HFF-Myc (cell line): ENCODE data around the gene WASL.

Experiments used
- DNase-seq: peaks from one replicate; pipeline ENCODE4 v3.0.0-alpha.2; 2011; ENCODE audit warnings: low read depth; ENCODE audit errors: extremely low read depth
- H3K4me3 ChIP-seq: replicated peaks from 2 replicates; pipeline ENCODE4 v1.5.1; 2011; ENCODE audit warnings: low read depth, mild to moderate bottlenecking, control low read depth, low read length
- CTCF ChIP-seq: IDR thresholded peaks from 2 replicates; pipeline ENCODE4 v1.5.1; 2012; ENCODE audit warnings: mild to moderate bottlenecking, low read depth, low read length, control low read depth; ENCODE audit errors: missing control alignments

Gene WASL

GRCh38 chr7:123660514-123661354, 88.1 kb downstream of the WASL start:
- DNase-seq, result no peak
- no peak overlapping the region for H3K4me3 ChIP-seq
- TF ChIP-seq CTCF, result no peak

GRCh38 chr7:123658023-123658422, 90.8 kb downstream of the WASL start:
- no peak overlapping the region for H3K4me3 ChIP-seq
- DNase-seq, result no peak
- TF ChIP-seq CTCF, result no peak

GRCh38 chr7:123657304-123657685, 91.5 kb downstream of the WASL start:
- no peak for TF ChIP-seq CTCF
- DNase-seq, result no peak

GRCh38 chr7:123656544-123657303, 92.1 kb downstream of the WASL start:
- TF ChIP-seq CTCF, result no peak
- DNase-seq, result no peak
- H3K4me3 ChIP-seq, result no peak overlapping the region

More at GRCh38 chr7:123657304-123657685, 91.5 kb downstream of the WASL start:
- H3K4me3 ChIP-seq, result no peak overlapping the region

GRCh38 chr7:123655614-123656013, 93.2 kb downstream of the WASL start, which contains the start of gene LMOD2:
LMOD2 (plus strand) TSS chr7:123655866; CDS start chr7:123655964, 98 bp downstream.
- no peak for DNase-seq
- no peak for TF ChIP-seq CTCF

GRCh38 chr7:123653162-123653561, 95.6 kb downstream of the WASL start:
- no peak for DNase-seq
- TF ChIP-seq CTCF, result no peak
- H3K4me3 ChIP-seq, result no peak overlapping the region

More at GRCh38 chr7:123655614-123656013, 93.2 kb downstream of the WASL start, which contains the start of gene LMOD2:
- H3K4me3 ChIP-seq, result no peak within 1 kb of the TSS
